ENCODE measurements around the gene HELT.

HELT gene

DNA sequence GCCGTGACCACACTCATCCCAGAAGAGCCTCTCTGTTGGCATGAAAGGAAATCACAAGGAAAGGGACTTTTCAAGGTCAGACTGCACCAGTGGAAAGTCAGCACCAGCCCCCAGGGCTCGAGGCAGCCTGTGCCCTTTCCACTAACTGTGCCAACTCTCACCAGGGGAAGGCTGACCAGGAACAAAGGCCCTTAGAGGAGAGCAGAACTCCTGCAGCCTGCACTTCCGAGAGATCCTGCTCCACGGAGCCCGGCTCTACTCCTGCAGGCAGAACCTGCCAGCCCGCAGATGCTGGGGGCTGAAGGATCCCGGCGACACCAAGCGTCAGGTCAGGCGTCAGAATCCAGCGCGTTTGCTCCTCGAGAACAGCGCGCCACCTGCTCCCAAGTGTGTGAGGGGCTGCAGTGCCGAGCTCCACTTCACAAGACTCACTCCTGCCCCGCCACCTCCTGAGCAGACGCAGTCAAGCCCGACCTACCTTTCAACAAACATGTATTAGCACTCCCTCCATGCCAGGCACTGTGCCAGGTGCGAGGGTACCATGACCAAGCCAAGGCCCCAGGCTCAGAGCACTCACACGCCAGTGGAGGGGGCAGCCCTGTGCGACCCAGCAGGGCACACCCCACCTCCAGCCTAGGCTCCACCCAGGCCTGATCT is 13.6 kb upstream of the HELT start:
- DNase-seq = no peak

DNA sequence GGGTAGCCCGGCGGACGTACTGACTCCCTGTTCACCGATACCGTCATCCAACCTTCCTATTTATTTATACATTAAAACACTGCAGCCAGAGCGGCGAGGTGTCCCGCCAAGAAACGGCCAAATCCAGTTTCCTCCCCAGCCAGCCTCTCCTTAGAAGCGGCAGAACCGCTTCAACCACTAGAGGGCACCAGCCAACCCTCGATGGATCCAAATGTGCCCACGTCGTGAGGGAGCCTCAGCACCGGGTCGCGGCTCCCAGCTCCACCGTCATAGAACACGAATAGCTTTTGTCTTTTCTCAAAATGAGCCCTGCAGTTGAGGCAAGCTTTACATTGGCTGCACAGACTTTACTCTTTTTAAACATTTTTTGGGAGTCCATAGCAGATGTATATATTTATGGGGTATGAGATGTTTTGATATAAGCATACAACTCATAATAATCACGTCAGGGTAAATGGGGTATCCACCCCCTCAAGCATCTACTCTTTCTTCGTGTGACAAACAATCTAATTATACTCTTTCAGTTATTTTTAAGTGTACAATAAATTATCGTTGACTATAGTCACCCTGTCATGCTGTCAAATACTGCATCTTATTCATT is 13.0 kb upstream of the HELT start:
- peak; percentile 84 for DNase-seq

DNA sequence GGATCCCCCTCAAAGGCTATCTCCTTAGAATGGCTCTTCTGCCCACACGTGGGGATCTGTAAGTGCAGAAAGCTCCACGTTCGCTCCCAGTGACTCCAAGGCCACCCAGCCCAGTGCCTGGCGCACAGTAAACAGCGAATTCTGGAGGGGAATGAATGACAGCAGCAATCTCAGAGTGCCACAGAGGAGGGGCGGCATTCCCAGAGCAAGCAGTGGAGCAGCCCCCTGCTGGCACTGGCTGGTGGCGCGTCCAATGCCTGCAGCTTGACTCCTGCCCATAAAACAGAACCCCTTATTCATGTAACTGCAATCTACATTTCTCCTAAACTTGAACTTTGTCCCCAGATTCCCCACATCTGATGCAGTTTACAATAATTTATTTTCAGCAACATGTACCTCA is 6.9 kb upstream of the HELT start:
- no peak for DNase-seq

DNA sequence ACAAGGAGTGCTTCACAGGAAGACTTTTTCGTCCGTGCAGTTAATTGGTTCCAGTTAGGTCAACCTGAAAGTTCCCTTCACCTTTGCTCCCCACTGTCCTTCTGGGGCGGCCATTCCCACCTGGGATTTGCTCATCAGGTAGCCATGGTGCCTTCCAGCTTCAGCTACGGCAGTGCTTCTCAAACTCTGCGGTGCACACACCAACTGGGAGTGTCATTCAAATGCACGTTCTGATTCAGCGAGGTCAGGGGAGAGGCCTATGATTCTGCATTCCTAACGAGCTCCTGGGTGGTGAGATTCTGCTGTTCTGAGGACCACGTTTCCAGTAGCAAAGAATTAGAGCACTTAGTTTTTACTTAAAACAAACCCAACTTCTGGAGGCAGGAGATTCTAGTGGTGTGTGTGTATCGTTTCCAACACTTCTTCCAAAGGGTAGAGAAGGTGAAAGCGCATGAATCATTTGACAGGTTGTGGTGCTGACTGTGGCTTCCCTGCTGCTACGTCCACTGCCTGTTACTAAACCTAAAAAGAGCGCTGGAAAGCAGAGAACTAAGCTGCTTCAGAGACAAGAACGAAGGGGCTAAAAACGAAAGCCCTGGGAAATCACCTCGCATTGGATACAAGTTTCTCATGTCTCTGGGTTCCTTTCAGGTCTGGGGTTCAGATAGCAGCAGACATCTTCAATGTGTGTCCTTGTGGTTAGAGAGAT is 4.7 kb upstream of the HELT start:
- DNase-seq = no peak

DNA sequence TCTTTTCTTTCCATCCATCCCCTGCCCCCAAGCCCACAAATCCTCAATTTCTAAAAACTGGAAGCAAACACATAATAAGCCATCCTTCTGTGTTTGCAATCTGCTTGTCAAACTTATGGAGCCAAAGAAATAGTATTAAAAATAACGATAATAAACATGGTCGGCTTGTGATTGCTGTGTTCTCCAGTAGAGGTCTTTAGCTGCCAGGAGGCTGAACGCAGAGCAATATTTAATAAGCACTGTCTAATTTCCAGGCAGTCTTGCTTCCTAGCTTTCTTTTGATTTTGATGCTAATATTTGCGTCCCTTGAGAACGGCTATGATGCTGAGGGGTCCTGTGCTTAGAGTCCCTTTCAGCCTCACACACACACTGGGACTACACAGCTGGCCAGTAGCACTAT is 3.2 kb upstream of the HELT start:
- no peak for DNase-seq

DNA sequence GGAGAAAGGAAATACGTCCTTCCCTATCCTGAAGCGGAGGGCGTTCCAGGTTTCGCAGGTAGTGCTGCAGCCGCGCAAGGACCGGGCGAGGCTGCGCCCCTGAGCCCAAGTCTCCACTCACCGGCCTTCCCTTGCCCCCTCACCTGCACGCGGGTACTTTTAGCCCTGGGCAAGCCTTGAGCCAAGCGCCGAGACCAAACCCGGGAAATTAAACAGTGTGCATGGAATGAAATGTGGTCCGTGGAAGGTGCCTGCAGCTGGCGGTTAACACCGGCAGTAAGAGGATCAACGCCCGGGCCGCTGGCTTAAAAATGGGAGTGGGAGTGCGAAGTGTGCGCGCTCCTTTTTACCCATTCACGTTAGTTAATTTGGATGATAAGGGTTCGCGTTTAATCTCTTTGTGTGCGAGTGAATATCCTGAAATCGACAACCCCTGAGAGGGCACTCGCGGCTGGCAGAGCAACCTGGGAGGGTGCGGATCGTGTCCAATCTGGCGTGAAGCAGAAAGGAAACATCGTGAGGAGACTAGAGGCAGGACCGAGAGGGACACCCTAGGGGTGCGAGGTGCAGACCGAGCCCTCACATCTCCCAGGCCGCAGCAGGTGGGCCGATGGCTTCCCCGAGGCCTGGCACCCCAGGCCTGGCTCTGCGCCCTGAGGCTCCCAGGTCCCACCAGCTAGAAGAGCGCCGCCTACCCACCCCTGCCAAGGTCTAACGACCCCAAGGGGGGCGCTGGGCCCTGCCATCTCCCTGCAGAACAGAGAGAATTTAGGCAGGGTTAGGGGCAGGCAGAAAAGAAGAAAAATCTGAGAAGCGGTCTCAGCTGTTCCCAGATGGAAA is 2.0 kb upstream of the HELT start:
- no peak for DNase-seq

DNA sequence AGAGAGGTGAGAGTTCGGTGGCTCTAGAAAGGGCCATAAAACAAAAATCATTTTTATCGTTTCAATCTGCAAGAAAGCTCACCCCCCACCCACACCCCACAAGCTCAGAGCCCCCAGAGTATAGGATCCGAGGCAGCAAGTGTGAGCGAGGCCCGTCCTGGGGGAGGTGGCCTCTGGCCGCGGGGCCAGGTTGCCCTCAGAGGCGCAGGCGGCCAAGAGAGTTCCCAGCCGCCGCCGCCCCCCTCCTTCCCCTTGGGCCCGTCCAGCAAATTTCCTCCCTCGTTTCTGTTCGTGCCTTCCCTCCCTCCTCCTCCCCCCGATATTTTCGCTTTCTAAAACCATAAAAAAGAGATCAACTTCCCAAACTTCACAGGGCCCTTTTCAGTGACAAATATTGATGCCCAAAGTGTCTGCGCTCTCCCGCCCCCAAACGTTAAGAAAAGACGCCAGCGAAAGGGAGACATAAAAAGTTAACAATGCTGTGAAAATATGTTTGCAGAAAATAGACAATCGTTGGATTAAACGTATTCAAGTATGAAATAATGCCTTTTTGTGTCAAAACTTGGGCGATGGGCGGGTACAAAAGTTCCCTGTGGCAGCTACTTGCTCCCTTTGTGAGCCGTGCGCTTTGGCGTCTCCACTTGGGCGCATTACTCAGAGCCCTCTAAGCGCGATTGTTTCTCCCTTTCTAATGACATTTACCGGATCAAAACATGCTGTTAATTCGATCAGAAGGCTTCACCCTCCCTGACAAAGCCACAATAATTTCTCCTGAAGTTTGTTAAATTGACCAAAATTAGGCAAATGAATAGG is 1.1 kb upstream of the HELT start:
- no peak for DNase-seq

DNA sequence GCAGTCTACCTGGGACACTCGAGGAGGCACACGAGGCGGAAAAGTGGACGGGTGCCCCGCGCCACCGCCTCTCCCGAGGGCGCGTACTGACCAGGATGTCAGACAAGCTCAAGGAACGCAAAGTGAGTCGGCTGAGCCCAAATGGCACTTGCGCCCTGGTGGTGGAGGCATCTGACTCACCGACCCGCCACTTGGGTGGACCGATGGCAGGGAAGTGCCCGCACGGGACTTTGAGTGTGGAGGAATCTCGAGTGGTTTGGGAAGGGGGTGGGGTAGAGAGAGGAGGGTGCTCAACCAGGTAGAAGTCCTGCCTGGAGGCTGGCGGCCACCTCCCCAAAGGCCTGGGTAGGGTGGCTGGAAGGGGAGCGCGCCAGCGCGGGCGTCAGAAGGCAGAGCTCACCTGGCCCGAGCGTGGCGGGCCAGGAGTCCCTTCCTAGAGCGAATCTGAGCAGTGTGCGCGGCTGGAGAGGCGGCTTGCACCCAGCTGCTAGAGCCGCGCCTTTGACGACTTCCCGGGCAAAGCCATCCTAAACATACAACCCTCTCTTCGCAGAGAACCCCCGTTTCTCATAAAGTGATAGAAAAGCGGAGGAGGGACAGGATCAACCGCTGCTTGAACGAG is 655 bp downstream of the HELT start:
- no peak for DNase-seq

DNA sequence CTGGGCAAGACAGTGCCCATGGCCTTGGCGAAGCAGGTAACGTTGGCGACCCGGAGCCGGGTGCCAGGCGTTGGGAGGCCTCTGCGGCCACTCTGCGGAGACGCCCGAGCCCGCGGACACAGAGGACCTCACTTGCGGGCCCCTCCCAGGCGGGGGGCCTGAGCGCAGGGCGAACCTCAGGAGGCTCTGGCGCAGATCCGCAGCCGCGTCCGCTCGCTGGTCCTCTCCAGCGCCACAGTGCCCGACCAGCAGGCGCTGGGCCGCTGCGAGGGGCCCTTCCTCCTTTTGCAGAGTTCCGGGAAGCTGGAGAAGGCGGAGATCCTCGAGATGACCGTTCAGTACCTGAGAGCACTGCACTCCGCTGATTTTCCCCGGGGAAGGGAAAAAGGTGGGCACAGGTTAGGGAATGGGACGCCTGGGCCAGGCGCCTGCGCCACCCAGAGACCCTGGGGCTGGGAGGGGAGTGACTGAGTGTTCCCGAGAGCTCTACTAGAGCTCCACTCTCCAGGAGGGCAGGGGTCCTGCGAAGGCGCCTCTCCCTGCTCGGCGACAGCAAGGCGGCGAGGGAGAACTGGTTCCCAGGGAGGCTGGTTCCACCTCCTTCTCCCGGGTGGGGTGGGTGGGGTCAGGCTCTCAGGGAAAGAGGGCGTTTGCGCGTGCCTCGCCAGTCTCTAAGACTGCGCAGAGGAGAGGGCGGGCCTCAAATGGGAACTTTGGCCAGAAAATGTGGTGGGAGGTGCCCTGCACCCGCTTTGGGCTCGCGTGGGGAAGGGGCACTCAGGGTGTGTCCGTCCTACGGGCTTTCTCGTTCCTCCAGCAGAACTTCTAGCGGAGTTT is 1.4 kb downstream of the HELT start:
- no peak for DNase-seq

DNA sequence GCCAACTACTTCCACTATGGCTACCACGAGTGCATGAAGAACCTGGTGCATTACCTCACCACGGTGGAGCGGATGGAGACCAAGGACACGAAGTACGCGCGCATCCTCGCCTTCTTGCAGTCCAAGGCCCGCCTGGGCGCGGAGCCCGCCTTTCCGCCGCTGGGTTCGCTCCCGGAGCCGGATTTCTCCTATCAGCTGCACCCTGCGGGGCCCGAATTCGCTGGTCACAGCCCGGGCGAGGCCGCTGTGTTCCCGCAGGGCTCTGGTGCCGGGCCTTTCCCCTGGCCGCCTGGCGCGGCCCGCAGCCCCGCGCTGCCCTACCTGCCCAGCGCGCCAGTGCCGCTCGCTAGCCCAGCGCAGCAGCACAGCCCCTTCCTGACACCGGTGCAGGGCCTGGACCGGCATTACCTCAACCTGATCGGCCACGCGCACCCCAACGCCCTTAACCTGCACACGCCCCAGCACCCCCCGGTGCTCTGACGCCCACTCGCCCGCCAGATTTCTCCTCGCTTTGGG is 2.1 kb downstream of the HELT start:
- no peak for DNase-seq

DNA sequence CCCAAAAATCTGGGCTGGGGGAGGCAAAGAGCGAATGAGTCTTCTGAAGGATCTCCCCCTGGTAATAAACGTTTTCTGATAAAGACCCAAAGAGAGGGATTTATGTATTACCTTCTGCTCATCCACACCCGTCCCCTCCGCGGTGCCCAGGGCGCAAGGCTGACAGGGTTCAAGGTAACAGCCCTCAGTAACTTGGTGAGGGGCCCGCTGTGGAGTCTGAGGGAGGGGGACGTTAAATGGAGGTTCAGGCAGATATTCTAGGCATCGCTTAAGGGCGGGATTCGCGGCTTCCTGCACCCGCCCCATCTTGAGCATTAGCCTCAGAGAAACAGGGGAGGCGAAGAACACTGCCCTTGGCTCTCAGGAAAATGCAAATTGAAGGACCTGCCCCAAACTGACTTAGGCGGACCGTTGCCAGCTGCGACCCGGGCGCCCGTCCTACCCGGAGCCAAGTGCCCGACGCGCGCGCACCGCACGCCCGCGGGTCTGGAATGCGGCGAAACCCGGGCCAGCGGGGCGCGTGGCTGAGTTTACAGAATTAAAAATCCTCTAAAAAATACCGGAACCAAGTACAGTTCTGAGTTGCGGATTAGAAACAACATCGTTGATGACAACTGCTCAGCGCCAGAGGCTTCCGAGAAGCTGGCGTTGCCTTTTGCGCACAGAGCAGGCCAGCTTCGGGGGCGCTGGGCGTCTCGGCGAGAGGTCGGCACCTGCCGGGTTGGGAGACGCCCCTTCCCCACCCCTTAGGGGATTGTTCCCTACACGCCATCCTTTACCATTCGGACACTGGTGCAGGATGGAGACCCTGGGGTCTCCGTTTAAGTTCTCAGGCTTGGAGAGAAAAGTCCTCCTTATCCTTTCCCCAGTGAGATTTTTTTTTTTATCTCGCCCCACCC is 2.8 kb downstream of the HELT start:
- DNase-seq = no peak

DNA sequence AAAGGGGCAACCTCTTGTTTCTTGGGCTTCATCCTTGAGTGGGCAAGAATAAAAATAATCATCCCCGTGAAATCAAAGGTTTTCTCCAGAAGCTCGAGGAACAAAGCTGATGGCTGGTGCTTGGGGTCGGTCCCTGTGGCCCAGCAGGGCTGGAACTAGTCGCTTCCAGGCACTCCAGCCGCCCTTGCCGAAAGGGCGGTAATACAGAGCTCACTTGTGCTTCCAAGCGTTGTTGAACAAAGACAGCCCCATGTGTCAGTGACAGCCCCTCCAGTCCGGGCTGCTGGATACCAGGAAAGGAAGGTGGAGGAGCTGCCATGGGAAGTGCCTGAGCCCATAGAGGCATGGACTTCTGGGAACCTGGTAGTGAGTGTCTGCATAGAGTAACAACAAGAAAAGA is 5.2 kb downstream of the HELT start:
- no peak for DNase-seq

DNA sequence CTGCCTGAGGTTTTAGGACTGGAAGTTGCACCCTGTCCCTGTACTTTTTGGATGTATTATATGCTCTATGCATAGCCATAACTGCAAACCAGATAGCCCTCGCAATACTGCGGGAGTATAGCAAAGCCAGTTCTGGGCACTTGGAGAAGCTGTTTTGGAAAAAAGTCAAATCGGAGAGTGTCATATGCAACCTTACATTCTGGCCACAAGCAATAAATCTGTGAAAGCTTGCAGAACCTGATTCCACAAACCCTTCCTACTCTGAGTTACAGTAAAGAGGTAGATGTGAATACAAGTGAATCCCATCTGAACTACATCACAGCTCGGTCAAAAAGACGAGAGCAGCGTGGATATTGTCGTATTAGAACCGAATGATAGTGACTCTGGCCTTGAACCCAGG is 10.3 kb downstream of the HELT start:
- DNase-seq = no peak

DNA sequence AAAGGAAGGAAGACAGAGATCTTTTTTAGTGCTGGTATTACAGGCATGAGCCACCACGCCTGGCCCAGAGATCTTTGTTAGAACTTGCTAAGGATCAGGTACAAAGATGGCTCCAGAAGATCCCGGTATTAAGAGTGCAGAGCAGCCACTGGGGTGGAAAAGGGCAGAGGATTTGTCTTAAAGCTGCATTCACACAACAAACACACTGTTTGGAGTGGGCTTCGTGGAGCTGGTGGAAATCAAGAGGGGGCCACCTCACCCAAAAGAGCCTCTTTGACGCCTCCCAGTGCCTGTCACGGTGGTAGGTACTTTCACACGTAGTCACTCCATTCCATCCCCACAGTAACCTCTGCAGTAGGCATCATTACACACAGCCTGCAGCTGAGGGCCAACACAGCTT is 13.3 kb downstream of the HELT start:
- no peak for DNase-seq

DNA sequence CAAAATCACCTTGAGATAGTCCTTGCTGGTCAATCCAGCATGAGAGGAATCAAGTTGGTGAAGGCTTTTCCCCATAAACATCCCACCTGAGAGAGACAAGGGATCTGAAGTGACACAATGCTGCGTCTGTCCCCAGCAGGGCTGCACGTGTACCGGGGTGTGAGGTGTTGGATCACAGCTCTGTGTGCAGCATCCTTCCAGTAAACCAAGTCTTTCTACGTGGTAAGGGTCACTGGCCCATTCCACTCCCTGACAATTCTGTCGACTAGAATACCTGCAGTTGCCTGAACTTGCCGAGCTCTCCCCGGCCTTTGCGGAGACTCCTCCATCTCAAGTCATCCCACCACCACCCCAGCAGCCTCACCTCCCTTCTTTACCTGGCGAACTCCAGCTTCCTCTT is 14.8 kb downstream of the HELT start:
- DNase-seq = no peak

DNA sequence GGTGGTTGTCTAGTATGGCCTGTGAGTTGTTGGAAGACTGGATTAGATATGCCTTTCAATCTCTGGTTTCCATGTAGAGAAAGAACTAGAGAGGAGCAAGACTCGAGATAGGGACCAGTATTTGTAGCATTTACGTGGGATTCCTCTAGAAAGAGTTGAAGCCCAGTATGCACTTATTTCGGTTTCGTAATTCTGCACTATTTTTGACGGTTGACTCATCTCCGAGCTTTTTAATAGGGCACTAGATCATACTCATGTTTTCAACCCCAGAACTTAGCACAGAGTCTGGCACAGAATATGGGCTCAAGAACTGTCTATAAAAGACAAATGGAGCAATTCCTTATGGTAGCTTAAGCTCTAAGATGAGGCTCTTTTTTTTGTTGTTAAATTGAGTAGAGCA is 15.7 kb downstream of the HELT start:
- no peak for DNase-seq

DNA sequence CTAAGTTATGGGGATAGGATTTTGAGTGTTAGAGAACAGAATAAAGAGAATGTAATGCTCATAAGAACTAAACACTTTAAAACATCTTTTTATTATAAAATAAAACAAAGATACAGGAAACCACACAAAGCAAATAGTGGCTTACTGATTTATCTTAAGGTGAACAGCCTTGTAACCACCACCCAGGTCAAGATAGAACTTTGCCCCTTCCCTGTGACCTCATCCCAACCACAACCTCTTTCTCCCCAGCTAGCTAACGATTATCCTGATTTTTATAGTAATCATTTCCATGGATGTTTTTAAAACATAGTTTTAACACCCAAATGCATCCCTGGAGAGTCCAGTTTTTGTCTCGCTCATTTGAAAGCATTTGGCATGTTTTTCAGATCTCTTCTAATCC is 17.0 kb downstream of the HELT start:
- no peak for DNase-seq

DNA sequence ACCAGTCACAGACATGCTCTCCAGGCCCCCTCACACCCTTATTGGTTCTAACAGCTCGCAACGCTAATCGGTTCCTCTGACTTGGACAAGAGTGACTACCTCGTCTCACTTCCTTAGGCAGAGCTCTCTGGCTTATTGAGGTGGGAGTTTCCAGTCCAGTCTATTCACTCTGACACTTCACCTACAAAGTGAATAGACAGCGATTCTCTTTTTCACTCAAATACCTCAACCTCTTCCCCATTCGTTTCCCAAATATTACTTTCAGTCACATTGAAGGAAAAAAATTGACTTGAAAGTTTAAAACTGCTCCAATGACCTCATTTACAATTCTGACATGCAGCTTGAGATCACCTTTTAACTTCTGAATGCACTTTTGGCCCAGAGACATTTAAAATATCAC is 17.7 kb downstream of the HELT start:
- no peak for DNase-seq

DNA sequence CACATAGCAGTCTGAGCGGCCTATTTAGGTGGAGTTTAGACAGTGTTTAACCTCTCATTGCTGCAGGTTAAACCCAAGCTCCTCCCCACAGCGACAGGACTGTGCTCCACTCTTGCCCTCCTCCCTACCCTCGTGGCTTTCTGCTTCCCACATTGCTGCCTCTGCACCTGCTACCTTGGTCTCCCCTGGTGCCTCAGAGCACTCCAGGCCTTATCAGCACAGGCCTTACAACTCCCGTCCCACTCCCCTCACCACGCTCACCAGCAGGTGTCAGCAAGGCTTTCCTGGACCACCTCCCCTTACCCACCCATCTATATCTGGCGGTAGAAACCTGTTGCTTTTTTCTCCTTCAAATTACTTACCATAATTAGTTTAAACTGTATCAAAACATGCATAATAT is 18.6 kb downstream of the HELT start:
- DNase-seq = no peak

All from activated naive CD4-positive, alpha-beta T cell treated with anti-CD3 and anti-CD28 coated beads, Interleukin-2, amount 50 U/mL, for 16 hours (primary cell).